HL-60 (cell line): ENCODE results near the gene DGKH.

Experiments
- GABPA ChIP-seq: IDR thresholded peaks from 2 replicates; pipeline ENCODE4 v1.6.1; 2012; ENCODE audit warnings: low read depth
- POLR2AphosphoS5 ChIP-seq: IDR thresholded peaks from 2 replicates; pipeline ENCODE4 v1.6.1; 2012; ENCODE audit warnings: low read depth
- TF ChIP-seq, protein P1 (sequence below): IDR thresholded peaks from one replicate; pipeline ENCODE4 v1.5.1; 2011; ENCODE audit warnings: low read length, control low read depth, inconsistent platforms; ENCODE audit not compliant: insufficient read depth
- TF ChIP-seq, protein P2 (sequence below): IDR thresholded peaks from 2 replicates; pipeline ENCODE4 v1.6.1; 2012; ENCODE audit warnings: low read depth; ENCODE audit not compliant: insufficient replicate concordance

DNA sequence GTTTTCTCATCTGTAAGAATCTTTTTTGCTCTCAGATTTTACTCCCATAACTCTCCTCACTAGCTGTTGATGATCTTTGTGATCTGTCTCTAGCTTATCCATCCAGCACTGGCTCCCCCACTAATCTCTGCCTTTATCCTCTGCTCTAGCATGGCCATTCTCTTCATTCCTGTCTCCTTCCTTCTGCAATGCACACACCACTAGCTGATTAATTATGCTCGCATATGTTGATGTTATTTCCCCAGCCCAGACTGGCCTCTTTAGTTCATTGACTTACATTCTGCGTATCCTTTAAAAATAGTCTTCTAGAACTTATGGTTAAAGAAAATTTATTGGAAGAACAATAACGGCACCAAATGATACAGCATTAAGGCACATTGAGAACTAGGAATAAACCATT lies 52.5 kb downstream of the DGKH start:
- TF ChIP-seq, protein P1, sequence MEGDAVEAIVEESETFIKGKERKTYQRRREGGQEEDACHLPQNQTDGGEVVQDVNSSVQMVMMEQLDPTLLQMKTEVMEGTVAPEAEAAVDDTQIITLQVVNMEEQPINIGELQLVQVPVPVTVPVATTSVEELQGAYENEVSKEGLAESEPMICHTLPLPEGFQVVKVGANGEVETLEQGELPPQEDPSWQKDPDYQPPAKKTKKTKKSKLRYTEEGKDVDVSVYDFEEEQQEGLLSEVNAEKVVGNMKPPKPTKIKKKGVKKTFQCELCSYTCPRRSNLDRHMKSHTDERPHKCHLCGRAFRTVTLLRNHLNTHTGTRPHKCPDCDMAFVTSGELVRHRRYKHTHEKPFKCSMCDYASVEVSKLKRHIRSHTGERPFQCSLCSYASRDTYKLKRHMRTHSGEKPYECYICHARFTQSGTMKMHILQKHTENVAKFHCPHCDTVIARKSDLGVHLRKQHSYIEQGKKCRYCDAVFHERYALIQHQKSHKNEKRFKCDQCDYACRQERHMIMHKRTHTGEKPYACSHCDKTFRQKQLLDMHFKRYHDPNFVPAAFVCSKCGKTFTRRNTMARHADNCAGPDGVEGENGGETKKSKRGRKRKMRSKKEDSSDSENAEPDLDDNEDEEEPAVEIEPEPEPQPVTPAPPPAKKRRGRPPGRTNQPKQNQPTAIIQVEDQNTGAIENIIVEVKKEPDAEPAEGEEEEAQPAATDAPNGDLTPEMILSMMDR: no peak
- no peak for TF ChIP-seq POLR2AphosphoS5
- TF ChIP-seq, protein P2, sequence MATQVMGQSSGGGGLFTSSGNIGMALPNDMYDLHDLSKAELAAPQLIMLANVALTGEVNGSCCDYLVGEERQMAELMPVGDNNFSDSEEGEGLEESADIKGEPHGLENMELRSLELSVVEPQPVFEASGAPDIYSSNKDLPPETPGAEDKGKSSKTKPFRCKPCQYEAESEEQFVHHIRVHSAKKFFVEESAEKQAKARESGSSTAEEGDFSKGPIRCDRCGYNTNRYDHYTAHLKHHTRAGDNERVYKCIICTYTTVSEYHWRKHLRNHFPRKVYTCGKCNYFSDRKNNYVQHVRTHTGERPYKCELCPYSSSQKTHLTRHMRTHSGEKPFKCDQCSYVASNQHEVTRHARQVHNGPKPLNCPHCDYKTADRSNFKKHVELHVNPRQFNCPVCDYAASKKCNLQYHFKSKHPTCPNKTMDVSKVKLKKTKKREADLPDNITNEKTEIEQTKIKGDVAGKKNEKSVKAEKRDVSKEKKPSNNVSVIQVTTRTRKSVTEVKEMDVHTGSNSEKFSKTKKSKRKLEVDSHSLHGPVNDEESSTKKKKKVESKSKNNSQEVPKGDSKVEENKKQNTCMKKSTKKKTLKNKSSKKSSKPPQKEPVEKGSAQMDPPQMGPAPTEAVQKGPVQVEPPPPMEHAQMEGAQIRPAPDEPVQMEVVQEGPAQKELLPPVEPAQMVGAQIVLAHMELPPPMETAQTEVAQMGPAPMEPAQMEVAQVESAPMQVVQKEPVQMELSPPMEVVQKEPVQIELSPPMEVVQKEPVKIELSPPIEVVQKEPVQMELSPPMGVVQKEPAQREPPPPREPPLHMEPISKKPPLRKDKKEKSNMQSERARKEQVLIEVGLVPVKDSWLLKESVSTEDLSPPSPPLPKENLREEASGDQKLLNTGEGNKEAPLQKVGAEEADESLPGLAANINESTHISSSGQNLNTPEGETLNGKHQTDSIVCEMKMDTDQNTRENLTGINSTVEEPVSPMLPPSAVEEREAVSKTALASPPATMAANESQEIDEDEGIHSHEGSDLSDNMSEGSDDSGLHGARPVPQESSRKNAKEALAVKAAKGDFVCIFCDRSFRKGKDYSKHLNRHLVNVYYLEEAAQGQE: no peak
- TF ChIP-seq GABPA: no peak
